ENCODE results near the gene ILRUN. TPM values are rescaled to one million over a fixed set of nuclear protein-coding genes. Genes with fewer than 3 reads are reported as not detected.
"Not testable (repeated sequence)": the region's sequence is repeated elsewhere in the genome, so short reads cannot be mapped to it uniquely, and the experiment has no call there.

ILRUN gene
- 25.9 and 26.1 TPM in 2 replicates for total RNA-seq (2014; rRNA removed; shearing (Covaris generic); ENCODE audit: low replicate concordance)

DNA sequence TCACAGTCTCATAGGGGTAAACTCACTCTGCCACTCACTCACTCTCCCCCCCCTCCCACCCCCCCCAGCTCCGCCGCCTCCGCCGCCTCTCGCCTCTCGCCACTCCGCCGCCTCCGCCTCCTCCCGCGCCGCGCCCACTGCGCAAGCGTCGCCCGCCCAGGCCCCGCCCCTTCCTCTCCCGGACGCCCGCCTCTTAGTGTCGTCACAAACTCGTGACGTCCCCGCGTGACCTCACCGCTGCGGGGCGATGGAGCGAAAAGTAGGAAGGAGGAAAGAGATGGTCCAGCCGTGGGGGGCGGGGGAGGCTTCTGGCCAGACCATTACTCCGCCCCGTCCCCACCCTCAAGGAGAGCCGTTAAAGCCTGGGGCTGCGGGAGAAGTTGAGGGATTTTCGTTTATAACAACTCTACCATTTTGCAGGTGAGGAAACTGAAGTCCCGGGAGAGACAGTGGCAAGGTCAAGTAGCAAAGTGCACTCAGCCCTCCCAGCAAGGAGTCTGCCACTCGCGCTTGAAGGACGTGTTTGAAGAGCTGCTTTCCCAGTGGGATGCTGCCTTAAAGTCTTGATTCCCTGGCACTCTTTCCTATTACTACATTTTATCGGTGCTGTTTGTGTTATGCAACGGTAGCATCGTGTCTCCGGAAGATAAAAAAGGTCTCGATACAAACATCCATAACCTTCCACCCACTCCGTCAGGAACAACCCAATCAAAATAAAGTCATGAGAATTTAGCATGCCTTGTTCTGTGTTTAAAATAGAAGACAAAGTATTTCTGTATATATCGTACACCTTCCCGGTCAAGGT lies at the start of gene ILRUN:
Gene ILRUN, minus strand, starts transcription at position 29 of the 805 bp plus-strand sequence. CDS start 164 bp downstream, outside the sequence.
- DNase-seq = peak; percentile 90
- Histone ChIP-seq H3K4me3 (peak within 1 kb of the TSS; percentile 75), H3K9me3 (no peaks in the 10 kb centered on the region), H3K27me3 (no peaks in the 10 kb centered on the region), H3K36me3 (no peaks in the 10 kb centered on the region; the same call in 1 of the 2 replicates)

DNA sequence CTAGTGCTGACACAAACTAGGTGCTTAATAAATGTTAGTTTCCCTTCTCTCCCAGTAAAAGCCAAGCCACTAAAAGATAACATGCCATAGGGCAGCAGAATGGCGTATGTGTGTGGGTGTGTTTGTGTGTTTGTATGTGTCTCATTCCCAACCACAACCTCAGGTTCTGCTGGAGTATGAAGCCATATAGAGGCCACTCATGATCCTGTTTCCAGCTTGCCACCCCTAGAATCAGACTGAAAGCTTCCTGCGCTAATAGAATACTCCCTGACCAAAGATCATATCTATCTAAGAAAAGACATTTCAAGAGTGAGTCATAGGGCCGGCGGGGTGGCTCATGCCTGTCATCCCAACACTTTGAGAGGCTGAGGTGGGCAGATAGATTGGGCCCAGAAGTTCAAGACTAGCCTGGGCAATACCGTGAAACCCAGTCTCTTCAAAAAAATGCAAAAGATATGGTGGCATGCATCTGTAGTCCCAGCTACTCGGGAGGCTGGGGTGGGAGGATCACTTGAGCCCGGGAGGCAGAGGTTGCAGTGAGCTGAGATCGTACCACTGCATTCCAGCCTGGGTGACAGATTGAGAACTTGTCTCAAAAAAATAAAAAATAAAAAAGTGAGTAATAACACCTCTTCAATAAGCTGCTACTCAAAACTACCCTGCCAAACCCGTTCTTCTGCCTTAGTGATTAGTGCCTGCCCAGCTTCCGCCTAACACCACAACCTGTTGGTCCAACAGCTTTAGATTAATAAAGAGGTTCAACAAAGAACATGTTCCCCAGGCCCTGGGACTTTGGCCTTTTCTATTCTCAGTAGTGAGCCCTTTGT lies 48.9 kb upstream of the ILRUN start:
- no peak for DNase-seq
- H3K36me3 ChIP-seq = no peaks in the 10 kb centered on the region
- H3K27me3 ChIP-seq = no peaks in the 10 kb centered on the region
- H3K9me3 ChIP-seq = no peaks in the 10 kb centered on the region
- no peak overlapping the region for H3K4me3 ChIP-seq

DNA sequence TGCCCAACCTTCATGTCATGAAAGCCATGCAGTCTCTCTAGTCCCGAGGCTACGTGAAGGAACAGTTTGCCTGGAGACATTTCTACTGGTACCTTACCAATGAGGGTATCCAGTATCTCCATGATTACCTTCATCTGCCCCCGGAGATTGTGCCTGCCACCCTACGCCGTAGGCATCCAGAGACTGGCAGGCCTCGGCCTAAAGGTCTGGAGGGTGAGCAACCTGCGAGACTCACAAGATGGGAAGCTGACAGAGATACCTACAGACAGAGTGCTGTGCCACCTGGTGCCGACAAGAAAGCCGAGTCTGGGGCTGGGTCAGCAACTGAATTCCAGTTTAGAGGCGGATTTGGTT lies 47.7 kb upstream of the ILRUN start:
- not testable (repeated sequence) for H3K27me3 ChIP-seq, DNase-seq

DNA sequence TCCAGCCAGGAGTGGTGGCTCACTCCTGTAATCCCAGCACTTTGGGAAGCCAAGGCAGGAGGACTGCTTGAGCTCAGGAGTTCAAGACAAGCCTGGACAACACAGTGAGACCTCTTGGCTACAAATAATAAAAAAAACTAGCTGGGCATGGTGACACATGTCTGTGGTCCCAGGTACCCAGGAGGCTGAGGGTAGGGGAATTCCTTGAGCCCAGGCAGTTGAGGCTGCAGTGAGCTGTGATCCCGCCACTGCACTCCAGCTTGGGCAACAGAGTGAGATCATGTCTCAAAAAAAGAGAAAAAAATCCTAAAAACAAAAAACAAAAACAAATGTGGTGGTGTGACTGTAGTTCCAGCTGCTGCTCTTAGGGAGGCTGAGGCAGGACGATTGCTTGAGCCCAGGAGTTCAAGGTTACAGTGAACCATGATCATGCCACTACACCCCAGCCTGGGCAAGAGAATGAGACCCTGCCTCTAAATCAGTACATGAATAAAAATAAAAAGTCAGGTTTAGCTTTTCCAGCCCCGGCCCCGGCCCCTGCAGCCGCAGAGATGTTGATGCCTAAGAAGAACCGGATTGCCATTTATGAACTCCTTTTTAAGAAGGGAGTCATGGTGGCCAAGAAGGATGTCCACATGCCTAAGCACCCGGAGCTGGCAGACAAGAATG lies 47.2 kb upstream of the ILRUN start:
- H3K4me3 ChIP-seq = no peak overlapping the region
- H3K27me3 ChIP-seq = no peaks in the 10 kb centered on the region
- no peaks in the 10 kb centered on the region for H3K9me3 ChIP-seq
- DNase-seq = no peak
- H3K36me3 ChIP-seq = no peaks in the 10 kb centered on the region

More for the DNA sequence above, 47.7 kb upstream of the ILRUN start:
- H3K36me3 ChIP-seq, H3K9me3 ChIP-seq, H3K4me3 ChIP-seq: not testable (repeated sequence)

DNA sequence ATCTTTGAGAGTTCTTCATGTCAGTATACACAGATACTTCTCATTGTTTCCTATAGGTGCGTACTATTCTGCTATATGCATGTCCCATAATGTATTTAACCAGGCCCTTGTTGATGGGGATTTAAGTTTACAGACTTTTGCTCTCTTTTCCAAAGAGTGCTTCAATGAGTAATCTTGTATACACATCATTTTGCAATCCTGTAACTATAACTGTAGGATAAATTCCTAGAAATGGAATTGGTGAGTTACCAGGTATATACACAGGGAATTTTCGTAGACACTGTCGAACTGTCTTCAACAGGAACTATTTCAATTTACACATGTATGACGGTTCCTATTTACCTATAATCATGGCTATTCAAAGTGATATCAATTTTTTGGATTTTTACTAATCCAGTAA lies 45.5 kb upstream of the ILRUN start:
- H3K4me3 ChIP-seq = no peak overlapping the region
- no peaks in the 10 kb centered on the region for H3K9me3 ChIP-seq
- H3K36me3 ChIP-seq = no peaks in the 10 kb centered on the region
- no peaks in the 10 kb centered on the region for H3K27me3 ChIP-seq
- no peak for DNase-seq

DNA sequence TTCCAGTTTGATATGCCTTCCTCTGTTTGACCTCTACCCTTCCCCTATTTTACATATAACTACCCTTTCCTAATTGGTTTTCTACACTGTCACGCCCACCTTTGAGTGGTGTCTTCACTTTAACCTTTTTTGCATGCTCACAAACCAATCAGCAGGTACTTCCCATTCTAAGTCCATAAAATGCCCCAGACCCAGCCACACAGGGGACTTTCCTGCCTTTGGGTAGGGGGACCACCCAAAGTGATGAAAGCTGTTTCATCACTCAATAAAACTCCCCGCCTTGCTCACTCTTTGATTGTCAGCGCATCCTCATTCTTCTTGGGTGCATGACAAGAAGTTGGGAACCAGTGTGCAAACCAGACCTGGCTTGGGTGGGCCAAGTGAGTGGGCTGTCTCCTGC lies 40.3 kb upstream of the ILRUN start:
- Histone ChIP-seq H3K36me3 (no peaks in the 10 kb centered on the region), H3K9me3 (no peaks in the 10 kb centered on the region), H3K27me3 (no peaks in the 10 kb centered on the region), H3K4me3 (no peak overlapping the region)
- DNase-seq = no peak

DNA sequence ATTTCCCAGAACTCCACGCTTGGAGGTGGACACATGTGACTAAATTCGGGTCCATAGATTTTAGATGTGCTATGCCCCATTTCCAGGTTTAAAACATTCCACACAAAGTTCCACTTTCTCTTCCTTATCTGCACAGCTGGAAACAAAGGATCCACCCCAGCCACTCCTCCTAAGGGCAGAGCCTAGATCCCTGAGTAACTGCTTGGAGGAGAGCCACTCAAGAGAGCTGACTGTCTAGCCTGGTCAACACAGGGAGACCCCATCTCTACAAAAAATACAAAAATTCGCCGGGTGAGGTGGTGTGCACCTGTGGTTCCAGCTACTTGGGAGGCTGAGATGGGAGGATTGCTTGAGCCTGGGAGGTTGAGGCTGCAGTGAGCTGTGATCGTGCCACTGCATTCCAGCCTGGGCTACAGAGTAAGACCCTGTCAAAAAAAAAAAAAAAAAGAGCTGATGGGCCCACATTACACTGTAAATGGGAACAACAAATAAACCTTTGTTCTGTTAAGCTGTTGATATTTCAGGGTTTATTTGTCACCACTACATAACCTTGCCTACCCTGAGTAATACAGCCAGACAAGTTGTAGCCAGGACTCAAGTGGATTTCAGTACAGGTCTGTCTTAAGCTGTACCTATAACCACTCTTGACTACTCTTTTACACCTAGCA lies 35.0 kb upstream of the ILRUN start:
- no peak for DNase-seq
- H3K36me3 ChIP-seq = no peaks in the 10 kb centered on the region

DNA sequence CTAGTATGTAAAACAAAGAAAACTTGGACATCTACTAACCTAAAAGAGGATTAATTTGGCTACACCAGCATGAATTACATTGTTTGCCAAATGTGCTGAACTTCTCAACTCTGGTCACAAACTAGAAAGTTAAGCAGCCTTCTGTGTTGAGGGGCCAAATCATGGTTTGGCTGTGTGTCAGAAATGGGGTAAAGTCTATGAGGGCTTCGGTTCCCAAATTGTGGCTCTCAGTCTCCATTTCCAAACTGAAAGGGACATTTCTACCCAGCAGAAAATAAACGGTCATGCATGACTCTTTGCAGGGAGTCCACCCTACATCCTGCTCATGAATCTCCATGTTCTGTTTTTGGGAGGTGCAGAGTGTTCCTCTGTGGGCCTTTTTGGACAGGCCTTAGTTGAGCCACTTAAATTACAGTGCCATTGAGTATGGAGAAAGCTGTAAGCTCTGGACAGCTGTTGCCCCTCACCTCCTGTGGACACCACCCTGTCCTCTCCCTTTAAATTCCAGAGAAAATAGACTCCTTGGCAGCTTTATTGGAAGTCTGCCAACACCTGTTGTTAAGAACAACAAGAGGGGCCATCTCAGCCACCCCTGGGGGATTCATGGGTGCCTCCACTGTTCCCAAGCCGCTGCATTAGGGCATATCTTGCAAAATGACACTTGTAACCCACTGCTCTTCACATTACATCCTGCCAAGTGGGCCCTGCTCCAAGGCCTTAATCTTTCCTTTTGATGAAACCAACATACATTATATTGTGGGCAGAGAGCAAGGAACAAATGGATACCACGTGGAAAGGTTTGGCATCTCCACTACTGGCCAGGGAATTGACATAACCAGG lies 33.3 kb upstream of the ILRUN start:
- Histone ChIP-seq H3K9me3 (no peaks in the 10 kb centered on the region), H3K4me3 (no peak overlapping the region), H3K27me3 (no peaks in the 10 kb centered on the region), H3K36me3 (no peaks in the 10 kb centered on the region)
- DNase-seq = peak; percentile 36

More for the DNA sequence above, 35.0 kb upstream of the ILRUN start:
- Histone ChIP-seq H3K9me3 (no peaks in the 10 kb centered on the region), H3K27me3 (no peaks in the 10 kb centered on the region), H3K4me3 (no peak overlapping the region)

DNA sequence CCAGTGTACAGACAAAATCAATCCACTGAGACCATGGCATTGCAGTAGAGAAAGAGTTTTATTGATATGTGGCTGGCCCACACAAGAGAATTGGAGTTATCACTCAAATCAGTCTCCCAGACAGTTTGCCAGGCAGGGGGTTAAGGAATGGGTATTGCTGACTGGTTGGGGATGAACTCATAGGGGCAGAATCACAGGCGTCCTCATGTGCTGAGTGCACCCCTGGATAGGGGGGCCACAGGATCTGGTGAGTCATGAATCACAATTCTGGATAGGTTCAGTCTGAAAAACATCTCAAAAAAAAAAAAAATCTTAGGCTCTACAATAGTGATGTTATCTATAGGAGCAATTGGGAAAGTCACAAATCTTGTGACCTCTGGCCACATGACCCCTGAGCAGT lies 29.5 kb upstream of the ILRUN start:
- H3K27me3 ChIP-seq = no peaks in the 10 kb centered on the region
- no peak overlapping the region for H3K4me3 ChIP-seq
- no peak for DNase-seq
- H3K9me3 ChIP-seq = no peaks in the 10 kb centered on the region
- no peaks in the 10 kb centered on the region for H3K36me3 ChIP-seq

DNA sequence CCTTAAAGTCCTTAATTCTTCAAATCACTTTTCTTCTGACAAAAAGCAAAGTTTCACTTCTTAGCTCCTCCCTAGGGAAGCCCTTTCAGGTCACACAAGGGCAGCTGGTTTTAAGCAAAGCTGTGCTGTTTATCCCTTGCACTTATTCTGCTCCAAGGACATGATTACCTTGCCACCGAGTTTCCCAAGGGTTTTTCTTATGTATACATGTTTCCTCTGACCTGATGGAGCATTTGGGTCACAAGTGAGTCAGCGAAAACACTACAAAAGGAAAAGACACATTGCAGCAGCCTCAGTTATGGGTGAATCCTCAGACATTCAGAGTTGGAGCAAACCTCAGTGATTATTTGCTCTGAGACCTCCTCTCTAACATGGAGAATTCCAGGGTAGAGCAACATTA lies 26.6 kb upstream of the ILRUN start:
- Histone ChIP-seq H3K36me3 (no peaks in the 10 kb centered on the region), H3K9me3 (no peaks in the 10 kb centered on the region), H3K27me3 (no peaks in the 10 kb centered on the region), H3K4me3 (no peak overlapping the region)
- DNase-seq = no peak

DNA sequence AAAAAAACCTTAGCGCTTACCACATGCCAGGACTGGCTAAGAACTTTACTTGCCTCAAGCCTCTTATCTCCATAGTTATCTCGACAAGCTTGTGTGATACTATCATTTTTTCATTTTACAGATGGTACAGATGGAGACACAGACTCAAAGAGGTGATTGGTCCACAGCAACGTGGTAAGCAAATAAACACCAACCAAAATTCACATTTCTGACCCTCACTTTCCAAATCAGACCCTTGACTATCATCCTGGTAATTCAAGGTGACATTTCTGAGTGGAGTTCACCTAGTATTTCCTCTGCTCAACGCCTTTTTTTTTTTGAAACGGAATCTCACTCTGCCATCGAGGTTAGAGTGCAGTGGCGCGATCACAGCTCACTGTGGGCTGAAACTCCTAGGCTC lies 25.9 kb upstream of the ILRUN start:
- DNase-seq = no peak
- Histone ChIP-seq H3K4me3 (no peak overlapping the region), H3K27me3 (no peaks in the 10 kb centered on the region)

DNA sequence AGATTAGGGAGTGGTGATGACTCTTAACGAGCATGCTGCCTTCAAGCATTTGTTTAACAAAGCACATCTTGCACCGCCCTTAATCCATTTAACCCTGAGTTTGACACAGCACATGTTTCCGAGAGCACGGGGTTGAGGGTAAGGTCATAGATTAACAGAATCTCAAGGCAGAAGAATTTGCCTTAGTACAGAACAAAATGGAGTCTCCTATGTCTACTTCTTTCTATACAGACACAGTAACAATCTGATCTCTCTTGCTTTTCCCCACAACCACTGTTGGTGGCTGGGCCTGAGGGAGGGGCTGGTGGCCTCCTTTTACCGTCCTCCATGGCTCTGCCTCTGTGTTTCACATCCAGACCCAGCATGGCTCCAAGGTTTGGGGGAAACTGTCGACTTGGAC lies 23.6 kb upstream of the ILRUN start:
- H3K27me3 ChIP-seq, DNase-seq, H3K9me3 ChIP-seq, H3K36me3 ChIP-seq, H3K4me3 ChIP-seq: not testable (repeated sequence)

More for the DNA sequence above, 25.9 kb upstream of the ILRUN start:
- no peaks in the 10 kb centered on the region for H3K36me3 ChIP-seq
- H3K9me3 ChIP-seq = no peaks in the 10 kb centered on the region

DNA sequence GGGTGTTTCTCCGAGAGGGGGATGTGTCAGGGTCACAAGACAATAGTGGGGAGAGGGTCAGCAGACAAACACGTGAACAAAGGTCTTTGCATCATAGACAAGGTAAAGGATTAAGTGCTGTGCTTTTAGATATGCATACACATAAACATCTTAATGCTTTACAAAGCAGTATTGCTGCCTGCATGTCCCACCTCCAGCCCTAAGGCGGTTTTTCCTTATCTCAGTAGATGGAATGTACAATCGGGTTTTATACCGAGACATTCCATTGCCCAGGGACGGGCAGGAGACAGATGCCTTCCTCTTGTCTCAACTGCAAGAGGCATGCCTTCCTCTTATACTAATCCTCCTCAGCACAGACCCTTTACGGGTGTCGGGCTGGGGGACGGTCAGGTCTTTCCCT lies 23.1 kb upstream of the ILRUN start:
- not testable (repeated sequence) for H3K9me3 ChIP-seq

DNA sequence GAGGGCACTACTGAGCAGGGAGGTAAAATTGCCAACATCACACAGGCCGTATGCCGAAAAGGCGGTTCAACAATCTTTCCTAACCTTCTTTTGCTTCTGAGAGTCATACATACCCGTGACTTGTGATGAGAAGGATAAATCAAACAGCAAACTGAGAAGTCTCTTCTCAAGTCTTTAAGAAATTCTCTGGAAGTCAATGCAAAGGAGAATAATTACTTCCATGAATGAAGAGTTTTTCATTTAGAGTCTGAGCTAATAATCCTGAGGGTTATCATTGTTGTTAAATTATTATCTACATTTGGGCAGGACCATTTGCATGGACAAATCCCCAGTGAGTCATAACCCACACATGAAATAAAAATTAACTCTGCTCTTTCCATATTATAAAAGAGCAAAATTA lies 22.4 kb upstream of the ILRUN start:
- H3K4me3 ChIP-seq = no peak overlapping the region
- H3K27me3 ChIP-seq = no peaks in the 10 kb centered on the region
- H3K9me3 ChIP-seq = no peaks in the 10 kb centered on the region
- no peak for DNase-seq
- no peaks in the 10 kb centered on the region for H3K36me3 ChIP-seq

More for the DNA sequence above, 23.1 kb upstream of the ILRUN start:
- not testable (repeated sequence) for H3K36me3 ChIP-seq, DNase-seq, H3K27me3 ChIP-seq, H3K4me3 ChIP-seq

DNA sequence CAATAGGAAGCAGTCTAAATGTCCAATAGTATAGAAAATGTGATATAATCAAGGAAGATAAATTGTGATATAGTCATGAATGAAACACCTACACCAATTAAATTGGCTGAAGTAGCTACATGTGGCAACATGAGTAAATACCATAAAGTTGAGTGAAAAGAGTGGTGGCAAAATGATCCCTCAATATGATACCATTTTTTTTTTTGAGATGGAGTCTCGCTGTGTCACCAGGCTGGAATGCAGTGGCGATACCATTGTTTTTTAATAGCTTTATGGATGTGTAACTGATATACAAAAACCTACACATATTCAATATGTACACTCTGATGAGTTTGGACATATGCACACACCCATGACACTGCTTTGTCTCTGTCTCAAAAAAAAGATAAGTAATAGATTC lies 20.9 kb upstream of the ILRUN start:
- Histone ChIP-seq H3K36me3 (no peaks in the 10 kb centered on the region), H3K4me3 (no peak overlapping the region), H3K27me3 (no peaks in the 10 kb centered on the region), H3K9me3 (no peaks in the 10 kb centered on the region)
- DNase-seq = no peak

DNA sequence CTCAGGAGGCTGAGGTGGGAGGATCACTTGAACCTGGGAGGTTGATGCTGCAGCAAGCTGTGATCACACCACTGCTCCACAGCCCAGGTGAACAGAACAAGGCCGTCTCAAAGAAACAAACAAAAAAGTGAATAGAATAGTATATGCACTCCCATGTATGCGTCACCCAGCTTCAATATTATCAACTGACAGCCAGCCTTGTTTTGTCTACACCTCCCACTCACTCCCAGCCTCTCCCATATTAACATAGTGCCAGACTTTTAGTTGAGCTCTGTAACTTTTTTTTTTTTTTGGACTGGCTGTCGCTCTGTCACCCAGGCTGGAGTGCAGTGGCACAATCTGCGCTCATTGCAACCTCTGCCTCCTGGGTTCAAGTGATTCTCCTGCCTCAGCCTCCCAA lies 18.1 kb upstream of the ILRUN start:
- no peaks in the 10 kb centered on the region for H3K9me3 ChIP-seq
- no peaks in the 10 kb centered on the region for H3K36me3 ChIP-seq
- H3K27me3 ChIP-seq = no peaks in the 10 kb centered on the region
- H3K4me3 ChIP-seq = no peak overlapping the region
- DNase-seq = no peak

All from MG63 (cell line).